Suppressor macrophage treated with lipopolysaccharide for 1 hour (primary cell): Measurements from ENCODE around the gene RAB1B.
"Not testable (repeated sequence)": the region's sequence is repeated elsewhere in the genome, so short reads cannot be mapped to it uniquely, and the experiment has no call there.

ENCODE experiments used
- DNase-seq, 3 donors: peaks; one replicate each; pipeline ENCODE4 v3.0.0-alpha.2; 2020 to 2022

RAB1B gene

DNA sequence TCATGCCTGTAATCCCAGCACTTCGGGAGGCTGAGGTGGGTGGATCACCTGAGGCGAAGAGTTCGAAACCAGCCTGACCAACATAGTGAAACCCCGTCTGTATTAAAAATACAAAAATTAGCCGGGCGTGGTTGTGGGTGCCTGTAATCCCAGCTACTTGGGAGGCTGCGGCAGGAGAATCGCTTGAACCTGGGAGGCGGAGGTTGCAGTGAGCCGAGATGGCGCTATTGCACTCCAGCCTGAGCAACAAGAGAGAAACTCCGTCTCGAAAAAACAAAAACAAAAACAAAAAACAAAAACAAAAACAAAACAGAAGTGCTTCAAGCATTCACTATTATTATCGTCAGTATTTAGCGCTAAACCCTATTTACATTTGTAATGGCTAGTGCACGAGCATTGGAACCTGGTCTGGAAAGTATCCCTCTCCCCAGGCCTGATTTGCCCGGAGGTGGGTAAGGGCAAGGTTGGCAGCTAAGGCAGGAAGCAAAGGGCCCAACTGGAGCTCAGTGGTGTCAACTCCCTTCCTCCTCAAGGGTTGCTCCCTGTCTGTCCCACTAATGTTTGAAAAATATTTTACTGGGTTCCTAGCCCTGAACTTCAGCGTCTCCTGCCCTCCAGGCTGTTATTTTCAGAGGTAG is 42.5 kb downstream of the RAB1B start:
- DNase-seq = not testable (repeated sequence)

DNA sequence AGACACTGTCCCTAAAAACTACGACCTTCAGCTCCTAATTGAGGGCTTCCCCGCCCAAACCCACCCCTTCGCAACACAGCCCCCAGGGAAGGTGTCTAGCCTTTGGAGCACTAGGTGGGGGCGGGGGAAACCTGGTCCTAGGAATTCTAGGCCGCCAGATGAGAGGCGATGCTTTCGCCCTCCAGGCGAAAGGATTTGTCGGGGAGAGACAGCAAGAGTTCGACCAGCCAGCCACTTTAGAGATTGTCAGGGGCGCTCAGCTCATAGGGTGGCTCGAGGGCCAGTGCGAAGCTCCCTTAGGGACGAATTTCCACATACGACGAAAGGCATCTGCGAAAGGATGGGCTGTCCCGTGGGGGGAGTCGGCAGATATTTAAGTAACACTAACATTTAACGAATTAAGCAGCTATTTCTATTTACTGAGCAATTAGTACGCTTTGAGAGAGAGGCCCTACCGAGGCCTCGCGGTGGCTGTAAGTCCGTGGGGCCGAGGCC is 43.1 kb downstream of the RAB1B start:
- DNase-seq = no peak

DNA sequence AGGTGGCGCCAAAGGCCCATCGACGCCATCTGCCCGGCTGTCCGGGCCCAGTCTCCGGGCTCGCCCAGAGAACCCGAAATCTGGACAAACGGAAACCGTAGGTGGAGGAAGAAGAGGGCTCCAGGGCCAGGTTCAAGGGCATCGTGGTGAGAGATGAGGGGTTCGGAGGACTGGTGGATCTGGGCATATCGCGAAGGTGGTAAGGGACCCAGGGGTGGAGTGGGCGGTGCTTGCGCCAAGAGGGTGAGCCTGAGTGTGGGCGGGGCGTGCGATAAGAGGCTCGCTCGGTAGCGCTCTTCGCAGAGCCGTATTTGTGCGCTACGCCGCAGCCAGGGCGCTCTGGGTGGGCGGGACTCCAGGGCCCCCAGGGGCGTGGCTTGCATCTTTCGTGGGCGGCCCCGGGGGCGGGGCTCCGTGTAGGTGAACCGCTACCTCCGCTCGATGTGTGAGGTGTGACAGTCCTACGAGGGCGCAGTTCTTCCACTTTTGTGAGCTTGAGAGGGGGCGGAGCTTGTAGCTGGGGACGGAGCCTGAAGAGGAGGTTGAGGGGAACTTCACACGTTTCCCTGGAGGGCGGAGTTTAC is 43.6 kb downstream of the RAB1B start:
- DNase-seq = peak; percentile 90 to 97 (median 93)

GRCh38 chr11:66312549-66313320 is 44.3 kb downstream of the RAB1B start:
- peak; percentile 97 to 99 (median 98) for DNase-seq

DNA sequence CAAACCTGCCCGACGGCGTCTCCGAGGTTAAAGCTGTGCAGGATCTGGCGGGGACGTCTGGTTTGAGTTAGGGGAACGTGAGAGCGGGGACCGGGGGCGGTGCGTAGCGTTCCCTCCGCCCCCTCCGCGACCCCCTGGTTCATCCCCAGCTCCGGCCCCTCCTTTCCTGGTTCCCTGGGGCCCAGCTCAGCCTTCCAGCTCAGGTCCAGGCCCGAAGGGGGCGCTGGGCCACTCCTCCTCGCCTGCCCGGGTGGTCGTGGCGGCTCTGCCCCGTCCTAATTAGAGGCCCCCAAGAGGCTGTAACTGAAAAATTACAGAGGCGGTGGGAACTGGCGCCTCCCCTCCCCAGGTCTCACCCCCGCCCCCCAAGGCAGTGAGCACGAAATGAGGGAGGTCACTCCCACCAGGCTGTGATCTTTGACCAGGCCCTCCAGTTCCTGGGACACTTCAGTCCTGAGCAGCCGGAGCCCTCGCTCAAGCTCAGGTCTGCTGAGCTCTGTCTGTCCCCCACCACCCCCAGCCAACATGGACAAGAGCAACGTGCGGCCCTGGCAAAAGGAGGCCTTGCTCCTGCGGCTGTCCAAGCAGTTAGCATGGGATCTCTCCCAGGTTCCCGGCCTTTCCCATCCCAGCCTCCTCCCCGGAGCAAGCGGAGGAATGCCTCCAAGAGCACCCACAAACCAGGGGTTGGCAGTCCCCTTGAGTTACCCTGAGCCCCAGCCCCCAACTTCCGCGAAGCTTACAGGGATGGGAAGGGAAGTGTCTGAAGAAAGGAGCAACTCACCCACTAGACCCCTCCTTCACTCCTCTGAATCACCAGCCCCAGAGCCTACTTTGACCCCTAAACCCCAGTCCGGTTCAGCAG is 45.1 kb downstream of the RAB1B start:
- DNase-seq = no peak

GRCh38 chr11:66314186-66314501 is 45.7 kb downstream of the RAB1B start:
- no peak for DNase-seq

GRCh38 chr11:66314561-66315497 is 46.4 kb downstream of the RAB1B start:
- DNase-seq = no peak

GRCh38 chr11:66315498-66315885 is 47.1 kb downstream of the RAB1B start:
- no peak for DNase-seq

DNA sequence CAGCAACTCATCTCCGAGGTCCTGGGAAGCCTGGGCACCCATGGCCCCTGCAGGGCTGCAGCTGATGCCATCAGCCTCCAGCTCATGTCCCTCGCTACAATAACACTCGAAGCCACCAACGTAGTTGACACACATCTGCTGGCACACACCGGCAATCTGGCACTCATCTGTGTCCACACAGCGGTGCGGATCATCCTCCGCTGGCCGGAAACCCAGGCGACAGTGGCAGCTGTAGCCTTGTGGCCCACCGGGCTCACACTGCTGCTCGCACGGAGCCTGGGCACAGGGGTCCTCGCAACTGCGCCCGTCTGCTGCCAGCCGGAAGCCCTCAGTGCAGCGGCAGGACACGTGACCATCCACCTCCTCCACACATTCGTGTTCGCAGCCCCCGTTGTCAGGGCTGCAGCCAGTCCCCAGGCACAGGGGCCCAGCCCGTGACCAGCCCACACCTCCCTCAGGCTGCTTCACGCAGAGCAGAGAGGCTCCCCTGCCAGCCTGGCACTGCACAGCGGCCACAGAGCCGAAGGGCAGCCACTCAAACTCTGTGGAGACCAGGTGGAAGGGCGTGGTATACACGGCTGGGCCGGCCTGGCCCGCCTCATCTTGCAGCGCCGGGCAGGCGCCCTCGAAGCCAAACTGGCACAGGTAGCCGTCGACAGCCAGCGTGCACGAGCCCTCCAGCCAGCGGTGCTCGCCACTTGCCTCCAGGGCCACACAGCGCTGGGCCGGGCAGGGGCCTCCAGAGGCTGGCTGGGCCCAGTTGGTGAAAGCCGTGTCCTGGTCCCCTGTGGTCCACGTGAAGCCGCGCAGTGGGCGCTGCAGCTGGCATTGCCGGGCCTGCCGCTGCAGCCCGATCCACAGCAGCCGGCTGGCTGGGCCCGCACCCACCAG is 47.7 kb downstream of the RAB1B start:
- no peak for DNase-seq

GRCh38 chr11:66316849-66317251 is 48.4 kb downstream of the RAB1B start, which contains the start of gene CD248:
Gene CD248, minus strand, starts transcription at chr11:66317044. Its CDS starts 17 bp downstream, at chr11:66317027.
- no peak for DNase-seq

DNA sequence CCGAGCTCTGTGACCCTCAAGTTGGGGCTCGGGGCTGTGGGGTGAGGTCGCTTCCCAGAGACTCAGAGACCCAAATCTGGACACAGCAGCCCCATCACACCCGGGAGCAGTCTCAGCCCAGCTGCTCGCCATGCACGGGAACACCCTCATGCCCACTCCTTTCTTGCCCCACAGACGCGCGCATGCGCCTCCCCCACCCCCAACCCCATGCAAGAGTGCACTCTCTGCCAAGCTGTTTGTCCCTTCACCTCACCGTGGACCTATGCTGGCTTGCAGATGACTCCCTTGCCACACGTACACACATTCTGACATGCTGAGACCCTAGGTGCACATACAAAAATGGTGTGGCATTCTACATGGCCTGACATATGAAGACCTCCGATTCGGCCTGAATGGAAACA is 48.9 kb downstream of the RAB1B start:
- DNase-seq = peak in 2 of 3 donors; percentile 47 to 70

GRCh38 chr11:66317723-66318599 is 49.5 kb downstream of the RAB1B start:
- DNase-seq = peak; percentile 79 to 89 (median 87)

- no peak for DNase-seq
These were observed 50.1 kb downstream of the RAB1B start for GRCh38 chr11:66318600-66318970.

DNA sequence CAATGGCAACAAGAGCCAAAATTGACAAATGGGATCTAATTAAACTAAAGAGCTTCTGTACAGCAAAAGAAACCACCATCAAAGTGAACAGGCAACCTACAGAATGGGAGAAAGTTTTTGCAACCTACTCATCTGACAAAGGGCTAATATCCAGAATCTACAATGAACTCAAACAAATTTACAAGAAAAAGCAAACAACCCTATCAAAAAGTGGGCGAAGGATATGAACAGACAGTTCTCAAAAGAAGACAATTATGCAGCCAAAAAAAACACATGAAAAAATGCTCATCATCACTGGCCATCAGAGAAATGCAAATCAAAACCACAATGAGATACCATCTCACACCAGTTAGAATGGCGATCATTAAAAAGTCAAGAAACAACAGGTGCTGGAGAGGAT is 51.9 kb downstream of the RAB1B start:
- not testable (repeated sequence) for DNase-seq

GRCh38 chr11:66320748-66321147 is 52.3 kb downstream of the RAB1B start:
- not testable (repeated sequence) for DNase-seq

- DNase-seq = no peak
These were observed 53.2 kb downstream of the RAB1B start for GRCh38 chr11:66321606-66322005.

DNA sequence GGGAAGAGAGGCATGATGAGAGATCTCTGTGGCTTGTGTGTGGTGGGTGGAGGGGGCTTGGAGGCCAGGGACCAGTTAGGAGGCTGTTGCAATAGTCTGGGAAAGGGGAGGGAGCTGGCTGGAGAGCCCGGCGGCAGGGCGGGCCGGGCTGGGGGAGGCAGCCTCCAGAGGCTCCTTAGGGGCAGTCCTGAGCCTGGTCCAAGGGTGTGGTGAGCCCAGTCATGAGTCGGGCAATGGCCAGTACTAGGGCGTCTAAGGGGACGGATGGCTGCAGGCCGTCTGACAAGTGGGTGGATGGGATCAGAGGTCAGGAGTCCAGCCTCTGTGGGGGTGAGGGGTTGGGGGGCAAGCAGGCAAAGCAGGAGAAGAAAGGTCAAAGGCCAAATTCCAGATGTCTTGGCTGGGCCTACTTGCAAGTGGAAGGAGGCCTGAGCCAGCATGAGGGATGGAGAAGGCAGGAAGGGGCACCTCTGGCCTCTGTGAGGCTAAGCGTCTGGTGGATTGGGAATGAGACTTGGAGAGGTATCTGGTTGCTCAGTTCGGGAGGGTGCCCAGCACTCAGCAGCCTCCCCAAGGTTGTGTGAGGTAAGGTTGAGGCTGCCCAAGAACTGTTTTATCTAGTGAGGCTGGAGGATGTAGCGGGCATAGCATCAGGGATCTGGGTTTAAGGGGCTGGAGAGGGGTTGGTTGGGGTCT is 54.4 kb downstream of the RAB1B start:
- DNase-seq = no peak

GRCh38 chr11:66323684-66324083 is 55.2 kb downstream of the RAB1B start:
- DNase-seq = no peak

GRCh38 chr11:66324664-66325063 is 56.2 kb downstream of the RAB1B start:
- DNase-seq = no peak
